GM18508 (cell line): Measurements from ENCODE around the gene SNAP29.
"Not testable (repeated sequence)": the region's sequence is repeated elsewhere in the genome, so short reads cannot be mapped to it uniquely, and the experiment has no call there.

Source experiments
- ATAC-seq: cut with Tn5 transposase; IDR thresholded peaks from one replicate; pipeline ENCODE4 v1.9.1; 2021; ENCODE audit warnings: moderate number of reproducible peaks; ENCODE audit not compliant: insufficient read depth, unreplicated experiment

Gene SNAP29

DNA sequence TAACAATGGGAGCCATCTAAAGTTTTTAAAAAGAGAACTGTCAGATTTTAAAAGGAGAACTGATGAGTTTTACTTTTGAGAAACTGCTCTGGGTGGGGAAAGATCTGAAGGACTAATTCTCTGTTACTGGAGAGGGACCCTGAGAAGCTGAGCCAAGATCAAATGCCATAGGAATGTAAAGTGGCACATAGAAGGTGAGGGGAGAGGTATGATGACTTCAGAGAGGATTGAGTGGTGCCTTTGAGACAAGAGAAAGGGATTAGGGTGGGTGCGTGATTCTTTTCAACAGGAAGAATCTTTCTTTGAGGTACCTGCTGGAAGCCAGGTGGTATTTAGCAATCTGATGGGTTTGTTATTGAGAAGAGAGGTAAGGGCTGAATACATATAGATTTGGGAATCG is 67.4 kb downstream of the SNAP29 start:
- no peak for ATAC-seq

DNA sequence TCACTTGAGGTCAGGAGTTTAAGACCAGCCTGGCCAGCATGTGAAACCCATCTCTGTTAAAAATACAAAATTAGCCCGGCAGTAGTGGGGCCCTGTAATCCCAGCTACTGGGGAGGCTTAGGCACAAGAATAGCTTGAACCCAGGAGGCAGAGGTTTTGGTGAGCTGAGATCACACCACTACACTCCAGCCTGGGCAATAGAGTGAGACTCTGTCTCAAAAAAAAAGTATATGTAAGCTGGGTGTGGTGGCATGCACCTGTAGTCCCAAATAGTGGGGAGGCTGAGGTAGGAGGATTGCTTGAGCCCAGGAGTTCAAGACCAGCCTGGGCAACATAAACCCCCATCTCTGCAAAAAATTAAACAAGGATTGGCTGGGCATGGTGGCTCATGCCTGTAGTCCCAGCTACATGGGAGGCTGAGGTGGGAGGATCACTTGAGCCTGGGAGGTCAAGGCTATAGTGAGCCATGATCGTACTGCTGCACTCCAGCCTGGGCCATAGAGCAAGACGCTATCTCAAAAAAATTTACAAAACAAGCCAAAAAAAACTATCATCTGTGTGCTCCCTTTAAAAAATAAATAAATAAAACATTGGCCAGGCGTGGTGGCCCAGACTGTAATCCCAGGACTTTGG is 69.2 kb downstream of the SNAP29 start:
- ATAC-seq: no peak

GRCh38 chr22:20928573-20928967 is 69.8 kb downstream of the SNAP29 start:
- ATAC-seq: no peak

GRCh38 chr22:20930004-20930403 is 71.2 kb downstream of the SNAP29 start:
- no peak for ATAC-seq

GRCh38 chr22:20930435-20930834 is 71.6 kb downstream of the SNAP29 start:
- not testable (repeated sequence) for ATAC-seq

DNA sequence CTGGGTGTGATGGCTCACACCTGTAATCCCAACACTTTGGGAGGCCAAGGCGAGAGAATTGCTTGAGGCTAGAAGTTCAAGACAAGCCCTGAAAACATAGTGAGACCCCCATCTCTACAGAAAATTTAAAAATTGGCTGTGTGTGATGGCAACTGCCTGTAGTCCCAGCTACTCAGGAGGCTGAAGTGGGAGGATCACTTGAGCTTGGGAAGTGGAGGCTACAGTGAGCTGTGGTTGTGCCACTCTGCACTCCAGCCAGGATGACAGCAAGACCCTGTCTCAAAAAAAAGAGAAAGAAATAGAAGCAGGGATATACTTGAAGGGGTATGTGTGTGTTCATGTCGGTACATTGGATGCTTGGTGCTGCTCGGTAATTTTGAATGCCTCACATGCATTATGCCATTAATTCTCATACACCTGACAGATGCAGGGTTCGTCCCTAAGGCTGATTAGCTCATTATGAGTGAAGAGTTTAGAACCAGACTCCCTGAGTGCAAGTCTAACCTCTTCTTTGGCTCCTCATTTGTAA is 72.4 kb downstream of the SNAP29 start:
- ATAC-seq: no peak

DNA sequence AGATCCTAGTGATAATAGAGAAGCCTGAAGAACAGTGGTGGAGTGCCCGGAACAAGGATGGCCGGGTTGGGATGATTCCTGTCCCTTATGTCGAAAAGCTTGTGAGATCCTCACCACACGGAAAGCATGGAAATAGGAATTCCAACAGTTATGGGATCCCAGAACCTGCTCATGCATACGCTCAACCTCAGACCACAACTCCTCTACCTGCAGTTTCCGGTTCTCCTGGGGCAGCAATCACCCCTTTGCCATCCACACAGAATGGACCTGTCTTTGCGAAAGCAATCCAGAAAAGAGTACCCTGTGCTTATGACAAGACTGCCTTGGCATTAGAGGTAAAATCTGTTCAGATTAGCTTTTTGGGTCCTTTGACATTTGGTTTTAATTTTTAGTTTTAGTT is 75.1 kb downstream of the SNAP29 start:
- no peak for ATAC-seq

- not testable (repeated sequence) for ATAC-seq
Observed at GRCh38 chr22:20935049-20935448, 76.2 kb downstream of the SNAP29 start.

DNA sequence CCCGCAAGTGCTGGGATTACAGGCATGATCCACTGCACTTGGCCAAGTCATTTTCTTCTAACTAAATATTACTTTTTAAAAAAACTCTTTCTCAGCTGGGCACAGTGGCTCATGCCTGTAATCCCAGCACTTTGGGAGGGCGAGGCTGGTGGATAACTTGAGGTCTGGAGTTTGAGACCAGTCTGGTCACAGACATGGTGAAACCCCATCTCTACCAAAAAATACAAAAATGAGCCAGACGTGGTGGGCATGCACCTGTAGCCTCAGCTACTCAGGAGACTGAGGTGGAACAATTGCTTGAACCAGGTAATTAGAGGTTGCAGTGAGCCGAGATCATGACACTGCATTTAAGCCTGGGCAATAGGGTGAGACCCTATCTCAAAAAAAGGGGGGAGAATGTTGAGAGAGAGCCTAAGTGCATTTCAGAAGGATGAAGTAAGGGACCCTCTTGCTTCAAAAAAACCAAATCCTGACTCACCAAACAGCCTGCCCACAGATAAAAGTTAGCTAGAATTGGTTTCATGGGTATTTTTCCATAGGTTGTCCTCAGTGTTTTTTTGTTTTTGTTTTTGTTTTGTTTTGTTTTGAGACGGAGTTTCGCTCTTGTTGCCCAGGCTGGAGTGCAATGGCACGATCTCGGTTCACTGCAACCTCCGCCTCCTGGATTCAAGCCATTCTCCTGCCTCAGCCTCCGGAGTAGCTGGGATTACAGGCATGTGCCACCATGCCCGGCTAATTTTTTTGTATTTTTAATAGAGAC is 77.2 kb downstream of the SNAP29 start:
- ATAC-seq: not testable (repeated sequence)

DNA sequence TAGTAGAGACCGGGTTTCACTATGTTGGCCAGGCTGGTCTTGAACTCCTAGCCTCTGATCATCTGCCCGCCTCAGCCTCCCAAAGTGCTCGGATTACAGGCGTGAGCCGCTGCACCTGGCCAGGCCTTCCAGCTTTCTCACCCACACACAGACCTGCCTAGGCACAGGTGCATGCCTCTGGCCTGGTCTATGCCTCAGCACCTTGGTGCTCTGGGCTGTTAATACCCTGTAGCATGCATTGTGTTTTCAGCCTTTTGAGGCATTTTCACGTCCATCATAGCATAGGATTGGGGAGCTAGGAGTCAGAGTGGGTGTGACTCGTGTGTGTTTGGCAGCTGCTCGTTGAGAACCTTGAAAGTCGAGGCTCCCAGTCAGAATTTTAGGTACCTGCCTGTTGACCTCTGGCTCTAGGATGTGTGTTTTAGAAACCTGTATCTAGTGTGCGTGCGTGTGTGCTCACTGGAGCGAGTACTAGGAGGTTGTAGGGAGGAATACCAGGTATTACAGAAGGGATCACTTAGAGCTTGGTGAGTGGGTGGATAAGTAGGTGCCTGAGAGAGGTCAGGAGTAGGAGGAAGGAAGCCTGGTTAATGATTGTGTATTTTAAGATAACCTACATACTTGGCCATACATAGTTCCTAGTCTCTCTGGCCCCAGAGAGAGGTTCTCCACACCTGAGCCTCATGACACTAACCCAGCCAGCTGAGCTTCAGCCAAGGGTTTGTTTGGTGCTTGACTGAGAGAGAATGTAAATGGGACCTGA is 78.4 kb downstream of the SNAP29 start:
- no peak for ATAC-seq

DNA sequence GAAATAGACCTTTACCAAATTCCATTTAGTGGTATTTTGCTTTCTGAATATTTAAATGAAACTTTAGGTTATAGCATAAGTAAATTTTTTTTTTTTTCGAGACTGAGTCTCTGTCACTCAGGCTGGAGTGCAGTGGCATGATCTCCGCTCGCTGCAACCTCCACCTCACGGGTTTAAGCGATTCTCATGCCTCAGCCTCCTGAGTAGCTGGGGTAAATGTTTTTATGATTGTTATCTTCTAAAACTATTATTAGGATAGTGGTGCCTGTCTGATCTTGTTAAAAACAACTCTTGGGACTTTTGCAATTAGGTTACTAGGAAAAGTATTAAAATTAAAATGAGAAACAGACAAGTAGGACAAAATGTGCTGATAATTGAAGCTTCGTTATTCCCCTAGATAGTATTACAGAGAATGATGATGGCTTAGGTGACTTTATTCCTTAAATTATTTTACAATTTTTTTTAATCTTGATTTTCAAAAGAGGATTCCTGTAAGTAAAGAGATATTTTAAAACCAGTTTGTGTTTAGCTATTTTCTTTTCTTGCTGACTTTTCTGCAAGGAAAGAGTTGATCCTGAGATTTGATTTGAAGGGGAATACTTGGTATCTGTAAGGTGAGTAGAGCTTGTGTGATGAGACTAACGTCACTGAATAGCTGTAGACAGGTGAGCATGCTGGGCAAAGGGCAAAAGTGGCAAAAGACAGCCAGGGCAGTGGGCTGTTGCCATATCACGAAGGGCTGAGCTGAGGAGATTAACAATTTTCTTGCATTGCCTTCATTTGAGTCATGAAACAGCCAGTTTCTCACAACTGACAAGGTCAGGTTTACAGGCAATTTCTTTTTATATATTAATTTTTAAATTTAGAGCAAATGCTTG is 79.2 kb downstream of the SNAP29 start:
- ATAC-seq: no peak

DNA sequence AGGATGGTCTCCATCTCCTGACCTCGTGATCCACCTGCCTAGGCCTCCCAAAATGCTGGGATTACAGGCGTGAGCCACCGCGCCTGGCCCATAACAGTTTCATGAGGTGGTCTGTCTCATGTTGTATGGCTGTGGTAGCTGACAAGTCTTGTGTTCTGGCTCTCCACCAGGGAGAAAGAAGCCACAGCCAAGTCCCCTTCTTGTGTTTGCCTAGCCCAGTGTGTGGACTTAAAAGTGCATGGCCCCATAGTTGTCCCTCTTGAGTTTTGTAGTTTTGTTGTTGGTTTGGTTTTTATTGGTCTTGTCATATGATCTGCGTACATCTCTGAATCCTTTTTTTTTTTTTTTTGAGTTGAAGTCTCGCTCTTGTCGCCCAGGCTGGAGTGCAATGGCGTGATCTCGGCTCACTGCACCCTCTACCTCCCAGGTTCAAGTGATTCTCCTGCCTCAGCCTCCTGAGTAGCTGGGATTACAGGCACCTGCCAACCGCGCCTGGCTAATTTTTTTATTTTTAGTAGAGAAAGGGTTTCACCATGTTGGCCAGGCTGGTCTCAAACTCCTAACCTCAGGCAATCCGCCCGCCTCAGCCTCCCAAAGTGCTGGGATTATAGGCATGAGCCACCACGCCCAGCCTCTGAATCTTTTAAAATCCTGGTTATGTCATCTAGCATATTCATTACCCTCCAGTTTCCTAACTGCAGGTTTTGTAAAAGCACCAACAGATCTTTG is 80.8 kb downstream of the SNAP29 start:
- not testable (repeated sequence) for ATAC-seq

DNA sequence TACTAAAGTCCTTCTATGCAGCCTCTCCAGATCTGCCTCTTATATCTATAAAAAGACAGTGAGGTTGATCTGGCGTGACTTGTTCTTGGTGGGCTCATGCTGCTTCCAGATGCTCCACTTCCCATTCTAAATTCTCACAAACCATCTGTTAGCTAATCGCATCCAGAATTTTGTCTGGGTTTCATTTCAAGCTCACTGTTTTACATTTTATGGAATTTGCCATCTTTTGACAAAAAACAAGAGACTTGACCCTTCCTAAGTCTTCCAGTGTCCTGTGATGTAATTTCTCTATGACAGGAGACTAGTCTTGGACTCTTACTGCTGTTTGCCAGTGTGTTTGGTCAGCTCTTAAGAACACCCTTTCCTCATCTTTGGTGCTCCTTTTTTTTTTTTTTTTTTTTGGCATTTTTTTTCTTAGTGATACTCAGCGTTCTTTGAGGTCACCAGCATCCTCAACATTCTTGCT is 81.4 kb downstream of the SNAP29 start:
- no peak for ATAC-seq
